ENCODE measurements around the gene PRCD.
"Not testable (repeated sequence)": the region's sequence is repeated elsewhere in the genome, so short reads cannot be mapped to it uniquely, and the experiment has no call there.

PRCD gene

DNA sequence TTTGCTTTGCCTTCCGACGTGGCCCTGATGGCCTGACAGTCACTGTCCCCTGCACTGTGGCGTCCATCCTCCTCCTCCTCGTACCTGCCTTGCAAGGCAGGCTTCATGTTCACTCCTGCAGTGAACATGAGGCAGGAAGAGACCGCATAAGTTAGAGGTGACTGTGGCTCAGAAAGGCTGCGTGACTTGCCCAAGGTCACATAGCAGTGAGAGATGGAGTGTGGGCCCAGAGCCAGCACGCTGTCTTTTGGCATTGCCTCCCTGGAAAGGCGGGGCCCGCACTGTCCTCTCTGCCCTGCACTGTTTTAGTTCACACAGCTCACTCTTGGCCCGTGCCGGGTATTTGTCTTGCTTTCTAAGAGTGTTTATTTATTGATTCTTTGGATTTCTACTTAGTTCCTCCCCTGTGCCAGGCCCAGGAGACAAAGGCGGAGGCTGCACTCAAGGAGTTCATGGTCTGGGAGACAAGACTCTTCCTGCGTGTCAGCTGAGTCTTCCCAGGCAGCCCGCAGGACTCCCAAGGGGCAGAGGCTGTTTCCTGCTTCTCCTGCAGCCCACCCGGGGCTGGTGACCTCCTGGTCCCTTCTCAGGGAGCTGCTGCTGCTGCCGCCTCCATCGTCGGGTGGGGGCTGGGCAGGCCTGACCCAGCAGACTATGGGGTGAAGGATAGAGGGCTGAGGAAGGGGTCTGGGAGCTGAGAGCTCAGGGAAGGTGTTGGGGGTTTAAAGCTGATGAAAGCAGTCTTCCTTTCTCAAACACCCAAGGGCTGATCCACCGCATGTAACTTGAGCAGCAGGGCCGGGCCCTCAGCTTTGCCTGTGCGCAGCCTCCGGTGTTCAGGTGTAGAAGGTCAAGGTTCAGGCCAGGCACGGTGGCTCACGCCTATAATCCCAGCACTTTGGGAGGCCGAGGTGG is 15.0 kb upstream of the PRCD start:
- H3K4me3 ChIP-seq (ENCODE audit: low read length), result no peak overlapping the region
- no peak for DNase-seq (ENCODE audit: low read depth)
- TF ChIP-seq, protein P1, sequence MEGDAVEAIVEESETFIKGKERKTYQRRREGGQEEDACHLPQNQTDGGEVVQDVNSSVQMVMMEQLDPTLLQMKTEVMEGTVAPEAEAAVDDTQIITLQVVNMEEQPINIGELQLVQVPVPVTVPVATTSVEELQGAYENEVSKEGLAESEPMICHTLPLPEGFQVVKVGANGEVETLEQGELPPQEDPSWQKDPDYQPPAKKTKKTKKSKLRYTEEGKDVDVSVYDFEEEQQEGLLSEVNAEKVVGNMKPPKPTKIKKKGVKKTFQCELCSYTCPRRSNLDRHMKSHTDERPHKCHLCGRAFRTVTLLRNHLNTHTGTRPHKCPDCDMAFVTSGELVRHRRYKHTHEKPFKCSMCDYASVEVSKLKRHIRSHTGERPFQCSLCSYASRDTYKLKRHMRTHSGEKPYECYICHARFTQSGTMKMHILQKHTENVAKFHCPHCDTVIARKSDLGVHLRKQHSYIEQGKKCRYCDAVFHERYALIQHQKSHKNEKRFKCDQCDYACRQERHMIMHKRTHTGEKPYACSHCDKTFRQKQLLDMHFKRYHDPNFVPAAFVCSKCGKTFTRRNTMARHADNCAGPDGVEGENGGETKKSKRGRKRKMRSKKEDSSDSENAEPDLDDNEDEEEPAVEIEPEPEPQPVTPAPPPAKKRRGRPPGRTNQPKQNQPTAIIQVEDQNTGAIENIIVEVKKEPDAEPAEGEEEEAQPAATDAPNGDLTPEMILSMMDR (conservative IDR thresholded peaks at IDR 0.05; ENCODE audit: low read depth, low read length), result no peak

DNA sequence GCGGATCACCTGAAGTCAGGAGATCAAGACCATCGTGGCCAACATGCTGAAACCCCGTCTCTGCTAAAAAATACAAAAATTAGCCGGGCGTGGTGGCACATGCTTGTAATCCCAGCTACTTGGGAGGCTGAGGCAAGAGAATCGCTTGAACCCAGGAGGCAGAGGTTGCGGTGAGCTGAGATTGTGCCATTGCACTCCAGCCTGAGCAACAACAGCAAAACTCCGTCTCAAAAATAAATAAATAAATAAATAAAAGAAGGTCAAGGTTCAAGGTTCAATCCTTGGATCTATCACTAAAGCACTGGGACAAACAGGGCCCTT is 14.4 kb upstream of the PRCD start:
- not testable (repeated sequence) for DNase-seq (ENCODE audit: low read depth); H3K4me3 ChIP-seq (ENCODE audit: low read length)

DNA sequence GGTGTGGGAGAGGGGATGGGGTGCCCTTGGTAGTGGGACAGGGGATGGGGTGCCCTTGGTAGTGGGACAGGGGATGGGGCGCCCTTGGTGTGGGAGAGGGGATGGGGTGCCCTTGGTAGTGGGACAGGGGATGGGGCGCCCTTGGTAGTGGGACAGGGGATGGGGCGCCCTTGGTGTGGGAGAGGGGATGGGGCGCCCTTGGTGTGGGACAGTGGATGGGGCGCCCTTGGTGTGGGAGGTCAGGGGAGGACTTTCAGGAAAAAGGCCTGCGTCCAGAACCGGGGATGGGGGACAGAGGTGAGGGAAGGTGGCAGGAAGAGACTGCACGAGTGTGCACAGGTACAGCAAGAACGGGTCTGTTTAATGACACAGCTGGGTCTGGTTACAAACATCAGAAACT is 12.8 kb upstream of the PRCD start:
- not testable (repeated sequence) for DNase-seq (ENCODE audit: low read depth)

DNA sequence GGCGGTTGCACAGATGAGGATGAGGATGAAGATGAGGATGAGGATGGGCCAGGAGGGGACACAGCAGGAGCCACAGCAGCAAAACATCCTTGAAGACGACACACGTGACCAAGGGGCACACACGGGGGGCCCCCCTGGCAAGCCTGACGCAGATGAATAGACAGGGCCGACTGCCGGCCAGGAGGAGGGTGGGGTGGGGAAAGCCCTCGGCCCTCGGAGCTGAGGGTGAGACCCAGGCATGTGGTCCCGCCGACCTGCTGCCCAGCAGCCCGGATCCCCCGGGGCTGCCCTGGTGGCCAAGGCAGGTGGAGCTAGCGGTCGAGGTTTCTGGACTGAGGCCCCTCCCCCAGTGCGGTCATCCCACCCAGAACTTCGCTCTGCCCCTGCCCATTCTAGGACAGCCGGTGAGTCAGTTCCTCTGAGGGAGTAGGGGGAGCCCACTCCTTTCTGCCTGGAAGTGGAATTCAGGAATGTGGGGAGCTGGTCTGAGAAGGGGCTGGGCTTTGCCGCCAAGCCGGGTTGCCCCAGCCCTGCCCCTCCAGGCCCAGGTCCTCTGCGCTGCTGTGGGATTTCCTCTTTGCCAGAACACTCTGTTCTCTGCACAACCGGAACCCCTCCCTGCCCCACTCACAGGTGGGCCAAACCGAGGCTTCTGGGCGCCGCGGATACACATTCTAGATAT is 12.3 kb upstream of the PRCD start:
- TF ChIP-seq, protein P1 (conservative IDR thresholded peaks at IDR 0.05; ENCODE audit: low read depth, low read length), result peak; percentile 12
- H3K4me3 ChIP-seq (ENCODE audit: low read length), result no peak overlapping the region
- no peak for DNase-seq (ENCODE audit: low read depth)

More for the DNA sequence above, 12.8 kb upstream of the PRCD start:
- H3K4me3 ChIP-seq (ENCODE audit: low read length), result not testable (repeated sequence)

DNA sequence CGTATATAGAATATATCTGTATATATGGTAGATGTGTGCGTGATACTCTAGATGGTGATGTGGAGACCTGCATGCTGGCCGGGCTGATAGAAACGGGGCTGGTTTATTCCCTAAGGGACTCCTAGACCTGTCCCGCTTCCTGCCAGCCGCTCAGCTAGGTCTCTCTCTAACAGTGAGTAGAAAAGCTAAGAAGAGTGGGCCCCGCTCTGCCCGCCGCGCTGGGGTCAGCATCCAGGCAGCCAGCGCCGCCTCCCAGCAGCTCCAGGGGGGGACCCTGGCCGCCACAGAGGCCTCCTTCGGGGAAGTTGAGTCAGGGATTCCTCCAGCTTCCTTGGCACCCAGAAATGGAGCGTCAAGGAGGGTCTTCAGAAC is 11.7 kb upstream of the PRCD start:
- DNase-seq (ENCODE audit: low read depth), result no peak
- TF ChIP-seq, protein P1 (conservative IDR thresholded peaks at IDR 0.05; ENCODE audit: low read depth, low read length), result no peak
- no peak overlapping the region for H3K4me3 ChIP-seq (ENCODE audit: low read length)

DNA sequence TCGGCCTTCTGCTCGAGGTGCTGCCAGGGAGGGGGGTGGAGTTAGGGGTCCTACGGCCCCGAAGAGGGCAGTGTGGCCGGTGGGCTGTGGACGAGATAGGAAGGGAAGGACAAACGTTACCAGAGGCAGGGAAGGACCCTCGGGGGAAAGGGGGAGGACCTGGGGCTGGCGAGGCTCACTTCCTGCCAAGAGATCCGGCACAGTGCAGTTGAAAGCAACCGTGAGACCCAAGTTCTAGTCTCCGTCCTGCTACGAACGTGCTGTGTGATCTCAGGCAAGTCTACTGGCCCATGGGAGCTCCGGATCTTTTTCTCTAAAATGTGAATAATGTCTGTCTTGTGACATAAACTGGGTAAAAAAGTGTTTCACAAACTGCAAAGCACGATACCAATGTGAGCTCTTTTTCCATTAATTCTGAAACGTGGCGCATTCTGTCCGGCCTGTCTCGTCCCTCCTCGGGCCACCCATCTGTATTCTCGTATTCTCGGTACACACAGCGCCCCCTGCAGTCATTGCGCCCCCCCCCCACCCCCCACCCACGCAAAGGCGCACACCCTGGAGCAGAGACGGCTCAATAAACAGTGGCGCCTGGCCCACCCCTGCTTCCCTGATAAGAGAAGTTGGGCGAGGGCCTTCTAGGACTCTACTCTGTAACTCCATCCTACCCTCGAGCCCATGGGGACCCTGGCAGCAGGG is 11.2 kb upstream of the PRCD start:
- TF ChIP-seq, protein P1 (conservative IDR thresholded peaks at IDR 0.05; ENCODE audit: low read depth, low read length), result no peak
- no peak for DNase-seq (ENCODE audit: low read depth)
- no peak overlapping the region for H3K4me3 ChIP-seq (ENCODE audit: low read length)

DNA sequence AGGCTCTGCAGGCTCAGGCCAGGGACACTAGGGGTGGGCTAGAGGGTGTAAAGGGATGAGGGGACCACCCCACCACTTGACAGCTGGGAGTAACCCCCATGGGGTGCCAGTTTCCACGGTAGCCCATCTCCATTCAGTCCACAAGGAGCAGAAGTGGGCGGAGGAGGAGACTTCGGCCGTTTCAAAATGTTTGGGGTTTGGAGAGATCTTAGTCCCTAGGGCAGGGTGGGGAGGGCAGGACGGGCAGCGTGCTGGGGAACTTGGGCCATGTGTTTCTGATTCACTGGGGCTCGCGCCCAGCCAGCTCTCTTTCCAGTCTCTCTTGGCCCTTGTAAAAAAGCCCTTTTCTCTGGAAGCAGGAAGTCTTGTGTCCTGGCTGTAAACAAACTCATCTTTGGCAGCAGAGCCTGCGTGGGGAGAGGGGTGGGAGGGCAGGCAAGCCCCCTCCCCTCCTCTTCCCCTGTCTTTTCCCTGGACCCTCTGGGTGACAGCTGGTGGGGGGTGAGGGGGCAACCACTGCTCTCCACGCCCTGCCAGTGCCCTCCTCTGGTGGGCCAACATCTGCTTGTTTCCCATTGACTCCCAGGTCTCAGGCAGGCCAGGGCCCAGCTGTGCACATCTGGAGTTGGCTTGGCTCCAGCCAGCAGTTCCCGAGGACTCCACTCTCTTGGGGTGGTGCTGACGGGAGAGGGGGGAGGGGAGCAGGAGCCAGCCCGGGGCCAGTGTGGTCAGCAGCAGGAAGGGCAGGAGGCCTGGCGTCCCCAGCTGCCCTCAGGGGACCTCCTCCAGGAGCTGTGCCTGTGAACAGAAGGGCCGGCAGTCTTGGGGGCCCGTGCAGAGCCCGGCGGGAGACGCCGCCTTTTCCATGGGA is 10.4 kb upstream of the PRCD start:
- no peak for DNase-seq (ENCODE audit: low read depth)
- TF ChIP-seq, protein P1 (conservative IDR thresholded peaks at IDR 0.05; ENCODE audit: low read depth, low read length), result no peak
- no peak overlapping the region for H3K4me3 ChIP-seq (ENCODE audit: low read length)
